NK-92 (cell line): ENCODE measurements around the gene POLA1.

Experiments
- DNase-seq: peaks from one replicate; lab custom pipeline; 2025; ENCODE audit not compliant: unreplicated experiment; lab: John Stamatoyannopoulos, UW

The POLA1 gene

GRCh38 chrX:25005382-25006185 is 311.9 kb downstream of the POLA1 start:
- no peak for DNase-seq

GRCh38 chrX:25006586-25007058 is 312.9 kb downstream of the POLA1 start:
- DNase-seq: no peak

- no peak for DNase-seq
These were observed 313.6 kb downstream of the POLA1 start for GRCh38 chrX:25007059-25008053.

DNA sequence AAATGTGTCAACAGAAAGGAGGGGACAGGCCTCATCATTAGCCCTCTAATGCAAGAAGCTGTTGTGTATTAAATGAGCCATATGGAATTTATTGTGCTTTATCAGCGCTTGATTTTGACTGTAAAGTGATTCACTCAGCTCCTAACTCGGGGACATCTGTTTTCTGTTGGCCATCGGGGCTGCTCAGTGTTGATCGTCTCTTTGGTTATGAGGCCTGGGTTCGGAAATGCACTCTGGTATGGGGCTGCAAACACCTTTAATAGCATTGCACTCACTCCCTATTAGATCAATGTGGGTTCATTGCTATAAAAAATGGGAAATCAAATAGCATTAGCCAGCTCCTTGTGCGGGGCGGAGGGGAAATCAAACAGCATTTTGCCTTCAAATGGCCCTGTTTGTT is 315.7 kb downstream of the POLA1 start:
- no peak for DNase-seq

DNA sequence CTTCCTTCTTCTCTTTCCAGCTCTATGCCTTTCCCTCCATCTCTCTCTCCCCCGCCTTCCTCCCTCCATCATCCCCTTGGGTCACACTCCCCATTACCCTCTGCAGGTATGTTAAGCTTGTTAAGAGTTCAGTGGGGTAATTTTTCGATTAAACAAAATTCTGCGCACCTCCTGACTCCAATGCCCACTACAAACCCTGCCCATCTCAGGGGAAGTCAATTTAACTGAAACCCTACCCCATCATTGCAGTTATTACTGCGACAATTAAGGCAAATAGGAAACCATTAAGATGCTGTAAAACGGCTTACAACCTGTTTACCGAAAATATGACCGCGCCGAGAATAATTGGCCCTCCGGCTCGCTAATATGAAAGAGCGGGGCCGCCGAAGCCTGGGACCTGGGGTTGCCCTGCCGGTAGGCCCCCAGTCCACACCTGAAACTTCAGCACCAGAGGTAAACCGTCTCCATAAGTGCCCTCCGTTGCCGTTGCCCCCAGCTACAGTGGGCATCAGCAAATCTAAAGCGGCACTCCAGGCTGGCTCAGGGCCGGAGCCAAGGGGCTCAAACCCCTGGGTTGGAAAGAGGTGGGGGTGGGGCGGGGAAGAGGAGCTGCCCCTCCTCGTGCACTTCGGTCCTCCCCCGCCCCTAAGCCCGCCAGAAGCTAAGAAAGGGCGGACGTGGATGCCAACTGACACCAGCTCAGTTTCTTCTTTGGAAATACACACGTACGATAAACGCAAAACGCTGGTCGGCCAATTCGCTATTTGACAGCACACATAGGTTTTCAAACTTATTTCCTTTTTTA is 317.3 kb downstream of the POLA1 start:
- DNase-seq: no peak

DNA sequence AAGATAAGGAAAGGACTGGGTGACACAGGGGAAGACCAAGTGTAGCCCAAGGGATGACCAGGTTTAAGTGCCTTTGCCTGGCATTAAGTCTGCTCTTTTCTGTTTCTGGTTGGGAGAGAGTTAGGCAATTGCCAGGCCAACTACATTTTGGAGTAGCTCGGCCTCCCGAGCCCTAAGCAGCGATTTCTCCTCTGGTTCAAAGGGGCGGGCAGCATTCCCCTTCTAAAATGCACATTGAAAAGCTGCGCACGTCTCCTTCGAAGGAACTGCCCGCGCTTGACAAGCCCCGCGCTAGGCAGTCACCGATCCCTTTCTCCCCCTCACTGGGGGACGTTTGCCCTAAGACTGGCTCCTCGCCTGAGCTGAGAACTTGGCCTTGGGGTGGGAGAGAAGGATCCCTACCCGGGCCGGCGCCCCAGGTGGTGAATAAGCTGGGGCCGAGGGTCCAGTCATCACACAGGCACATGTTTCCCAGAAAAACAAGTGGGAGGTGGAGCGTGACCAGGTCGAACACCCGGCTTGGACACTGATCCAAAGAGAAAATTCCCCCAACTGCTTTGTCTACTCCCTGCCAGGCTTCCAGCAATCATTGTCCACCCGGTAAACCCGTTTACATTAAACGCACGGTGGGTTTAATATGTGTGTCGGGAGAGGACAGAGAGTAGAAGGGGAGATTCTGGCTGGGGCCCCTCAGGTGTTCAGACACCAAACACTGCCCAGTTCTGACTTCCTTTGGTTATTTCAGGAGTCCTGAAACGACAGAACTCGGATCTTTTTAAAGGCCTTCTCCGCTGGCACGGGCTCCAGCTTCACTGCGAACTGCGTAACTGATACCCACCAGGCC is 318.1 kb downstream of the POLA1 start:
- DNase-seq: no peak

GRCh38 chrX:25012433-25012735 is 318.7 kb downstream of the POLA1 start:
- no peak for DNase-seq

GRCh38 chrX:25012793-25013631 is 319.3 kb downstream of the POLA1 start:
- DNase-seq: no peak

DNA sequence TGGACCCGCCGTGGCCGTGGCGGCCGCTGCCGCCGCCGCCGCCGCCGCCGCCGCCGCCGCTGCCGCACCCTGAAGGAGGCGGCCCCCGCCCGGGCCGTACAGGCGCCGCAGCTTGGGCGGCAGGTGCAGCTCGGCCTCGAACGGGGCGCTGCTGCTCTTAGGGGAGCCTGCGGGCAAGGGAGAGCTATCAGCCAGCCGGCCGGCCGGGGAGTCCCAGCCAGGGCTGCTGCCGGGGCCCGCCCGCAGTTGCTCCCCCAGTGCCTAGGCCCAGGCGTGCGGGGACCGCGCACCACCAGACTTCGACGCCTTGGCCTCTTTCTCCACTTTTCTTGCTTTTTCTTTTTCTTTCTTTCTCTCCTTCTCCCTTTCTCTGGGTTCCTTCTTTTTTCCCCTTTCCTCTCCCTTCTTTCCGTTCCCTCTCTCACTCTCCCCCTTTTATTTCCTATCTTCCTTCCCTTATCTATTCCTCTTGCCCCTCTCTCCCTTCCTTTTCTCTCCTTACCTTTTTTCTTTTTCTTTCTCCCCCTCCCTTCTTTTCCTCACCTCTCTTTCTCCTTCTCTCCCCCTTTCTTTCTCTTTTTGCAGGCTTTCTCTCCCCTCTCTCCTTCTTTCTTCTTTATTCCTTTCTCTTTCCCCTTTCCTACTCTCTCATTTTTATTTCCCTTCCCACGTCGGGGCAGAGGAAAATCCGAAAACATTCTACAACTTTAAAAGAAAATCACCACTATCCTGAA is 320.1 kb downstream of the POLA1 start:
- DNase-seq: no peak

- DNase-seq: no peak
These were observed 320.7 kb downstream of the POLA1 start for GRCh38 chrX:25014366-25014838.

DNA sequence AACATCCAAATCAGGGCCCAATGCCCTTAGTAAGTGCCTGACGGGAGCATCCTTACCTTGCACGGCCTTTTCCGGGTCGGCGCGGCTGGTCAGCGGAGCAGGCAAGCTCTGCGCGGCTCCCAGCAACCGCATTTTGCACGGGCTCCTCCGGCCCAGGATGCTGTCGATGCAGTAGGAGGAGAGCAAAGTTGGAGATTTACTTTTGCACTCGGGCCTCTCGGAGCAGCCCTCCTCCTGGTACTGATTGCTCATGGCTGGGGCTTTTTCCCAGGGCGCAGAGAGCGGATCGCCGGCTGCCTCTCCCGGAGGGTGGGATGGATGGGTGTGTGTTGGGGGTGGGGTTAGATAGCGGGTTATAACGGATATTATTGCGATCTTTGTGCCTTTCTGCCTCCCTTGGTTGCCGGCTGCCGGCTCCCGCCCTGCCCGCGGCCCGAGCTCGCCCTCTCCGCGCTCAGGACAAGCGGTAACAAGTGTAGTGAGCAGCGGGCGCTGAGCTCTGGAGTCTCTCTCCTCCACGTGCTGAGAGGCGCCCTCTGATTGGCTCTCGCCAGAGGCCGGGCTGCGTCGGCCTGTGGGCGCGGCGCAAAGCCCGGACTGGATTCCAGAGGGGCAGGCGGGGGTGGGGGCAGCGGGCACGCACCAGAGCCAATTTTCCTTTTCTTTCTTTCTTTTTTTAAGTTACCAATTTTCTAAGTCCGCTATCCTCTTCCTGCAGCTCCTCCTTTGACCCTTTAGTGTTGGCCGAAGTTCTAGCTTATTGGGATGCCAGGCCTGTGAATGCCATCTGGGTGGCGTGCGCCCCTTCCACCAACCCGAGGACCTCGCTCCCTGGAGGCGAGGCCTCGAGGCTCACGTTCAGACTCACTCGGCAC is 322.0 kb downstream of the POLA1 start, which contains the start of gene ARX:
Gene ARX, minus strand, starts transcription at position 480 of the 875 bp plus-strand sequence. Its CDS starts 228 bp downstream, at position 252.
- no peak for DNase-seq

DNA sequence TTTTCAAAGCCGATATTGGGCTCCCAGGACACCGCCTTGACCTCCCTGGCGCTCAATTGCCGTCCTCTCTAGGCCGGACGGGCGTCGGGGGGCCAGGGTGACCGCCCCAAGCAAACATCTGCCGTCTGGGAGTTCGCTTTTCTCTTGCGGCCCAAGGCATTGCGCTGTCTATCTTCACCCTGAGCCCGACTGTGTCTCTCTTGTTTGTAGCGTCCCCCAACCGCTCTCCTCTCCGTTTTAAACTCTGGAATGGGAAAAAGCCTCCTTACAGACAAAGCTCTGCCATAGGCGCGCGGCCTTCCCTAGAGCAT is 322.6 kb downstream of the POLA1 start:
- no peak for DNase-seq

DNA sequence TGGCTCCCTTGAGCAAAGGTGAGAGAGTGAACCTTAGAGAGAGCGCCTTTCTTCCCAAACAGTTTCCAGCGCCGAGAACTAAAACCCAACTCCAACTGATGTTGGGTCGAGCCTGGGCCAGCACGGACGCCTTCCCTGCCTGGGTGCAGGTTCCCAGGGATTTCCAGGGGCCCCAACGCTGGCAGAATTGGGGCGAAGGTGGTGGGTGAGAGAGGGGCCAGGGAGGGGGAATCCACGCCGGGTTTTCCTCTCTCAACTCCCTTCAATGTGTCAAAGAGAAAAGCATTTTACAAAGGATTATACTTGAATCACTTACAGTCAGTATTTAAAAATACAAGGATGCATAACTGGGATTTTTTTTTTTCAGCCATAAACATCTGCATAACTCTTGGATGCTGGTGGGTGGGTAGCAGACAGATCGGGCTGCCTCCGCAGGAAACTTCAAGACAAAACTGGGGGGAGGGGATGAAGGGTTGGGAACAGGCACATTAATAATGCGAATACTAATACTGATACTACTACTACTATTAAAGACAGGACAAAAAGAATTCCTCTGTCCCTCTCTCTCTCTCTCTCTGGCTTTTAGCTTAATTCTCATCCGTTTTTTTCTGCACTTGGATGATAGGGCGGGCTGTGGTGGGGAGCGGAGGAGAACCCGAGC is 323.4 kb downstream of the POLA1 start:
- no peak for DNase-seq

DNA sequence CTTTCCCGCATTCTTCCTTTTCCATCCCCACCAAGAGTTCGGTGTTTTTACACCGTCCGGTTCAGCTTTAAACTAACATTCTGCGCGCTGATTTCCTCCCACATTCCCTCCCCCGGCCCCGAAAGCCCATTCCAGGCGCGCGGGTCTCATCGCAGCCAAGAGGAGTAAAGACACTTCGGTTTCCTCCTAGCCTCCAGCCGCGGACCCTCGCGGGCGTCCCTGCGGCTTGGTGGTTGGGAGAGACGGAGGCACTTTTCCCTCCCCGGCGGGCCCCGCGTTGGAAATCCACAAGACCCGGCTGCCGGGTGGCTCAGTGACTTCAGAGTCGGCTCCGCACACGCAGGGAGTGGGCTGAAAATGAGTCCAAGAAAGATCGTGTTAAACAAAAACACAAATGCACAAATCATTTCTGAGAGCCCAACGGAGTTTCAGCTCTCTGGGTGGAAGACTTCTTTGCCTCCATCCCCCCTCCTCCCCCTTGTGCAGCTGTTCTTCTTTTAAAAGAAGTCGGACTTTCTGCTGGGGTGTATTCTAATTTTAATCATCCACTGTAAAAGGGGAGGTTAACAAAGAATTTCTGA is 324.0 kb downstream of the POLA1 start:
- no peak for DNase-seq

- no peak for DNase-seq
These were observed 325.0 kb downstream of the POLA1 start for GRCh38 chrX:25018682-25019081.

DNA sequence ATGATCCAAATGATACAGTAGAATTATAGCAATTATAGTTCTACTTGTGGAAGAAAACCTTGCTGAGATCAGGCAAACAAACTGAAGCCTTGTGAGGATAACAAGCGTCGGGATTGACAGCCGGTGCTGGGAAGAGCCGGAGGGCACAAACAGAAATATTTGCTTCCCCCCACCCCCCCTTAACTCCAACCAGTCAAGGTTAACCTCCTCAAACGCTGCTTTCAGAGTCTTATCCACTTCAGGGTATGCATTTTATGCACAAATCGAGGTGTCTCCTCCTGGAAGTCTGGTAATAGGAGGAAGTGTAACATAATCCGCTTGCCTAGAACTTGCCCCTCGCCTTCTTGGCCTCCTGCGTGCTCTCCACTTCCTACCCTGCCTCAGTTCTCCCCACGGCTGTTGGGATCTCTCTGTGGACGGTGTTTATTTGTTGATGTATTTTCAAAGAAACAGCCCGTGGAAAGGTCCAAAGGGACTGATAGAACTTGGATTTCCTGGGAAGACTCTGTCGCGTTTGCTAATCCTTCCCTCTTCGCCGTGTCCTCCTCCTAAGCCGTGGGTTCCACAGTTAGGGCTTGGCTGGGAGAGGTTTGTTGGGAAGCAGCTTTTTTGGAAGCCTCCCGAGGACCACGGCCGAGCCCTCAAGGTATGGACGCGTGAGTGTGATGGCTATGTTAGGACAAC is 326.1 kb downstream of the POLA1 start:
- DNase-seq: no peak
